GM12878 (cell line): ENCODE results near the gene AIP. TPM values are rescaled to one million over a fixed set of nuclear protein-coding genes. Genes with fewer than 3 reads are reported as not detected.

Source experiments
- ATAC-seq: fragments of 200-7000 bp; cut with Tn5 transposase; 3 replicates; pipeline ENCODE4 v1.9.1; 2020; ENCODE audit warnings: mild to moderate bottlenecking, moderate library complexity
- BruUV-seq: library from RNA; stranded (reverse); fragments of 400-500 nt; replicated peaks from 2 replicates; lab custom pipeline; 2021; lab: Mats Ljungman, UMichigan
- CTCF ChIA-PET: fragments of 300-600 bp; sonication (Branson Sonifier 250); formaldehyde crosslinking; extraction: SDS; loops from one replicate; lab custom pipeline; 2021; ENCODE audit warnings: inconsistent platforms; lab: Yijun Ruan, JAX
- POLR2A ChIA-PET: fragments of 350-600 bp; formaldehyde crosslinking; extraction: SDS; loops from one replicate; lab custom pipeline; 2021; ENCODE audit warnings: inconsistent platforms; lab: Charles Lee
- RAD21 ChIA-PET: fragments of 300-600 bp; sonication (Branson Sonifier 250); formaldehyde crosslinking; loops from one replicate; lab custom pipeline; 2023; ENCODE audit warnings: antibody characterized with exemption; ENCODE audit not compliant: unreplicated experiment; lab: Charles Lee
- SMC1A ChIA-PET: fragments of 300-600 bp; sonication (Branson Sonifier 250); formaldehyde crosslinking; loops from one replicate; lab custom pipeline; 2023; ENCODE audit not compliant: unreplicated experiment, uncharacterized antibody; lab: Charles Lee
- DNase-seq: peaks from one replicate; pipeline ENCODE4 v3.0.0-alpha.2; 2011; ENCODE audit warnings: low read depth, low spot score
- FAIRE-seq: peaks from 3 replicates; lab custom pipeline; 2011; peaks lifted over from hg19 to GRCh38; lab: Jason Lieb, UNC
- H2AFZ ChIP-seq: 2 replicates; pipeline ENCODE4 v1.6.0; 2011; ENCODE audit warnings: low read depth, low read length, control low read depth; ENCODE audit not compliant: control insufficient read depth
- H3K27ac ChIP-seq: 2 replicates; pipeline ENCODE4 v1.5.1; 2011; ENCODE audit warnings: control low read depth; ENCODE audit not compliant: control insufficient read depth, insufficient read depth
- H3K27me3 ChIP-seq, 2 experiments: replicated peaks in 1 of 2; 2 replicates each; pipeline versions ENCODE4 v1.6.0 to v1.6.1; 2011; ENCODE audit warnings: low read length in 1 of 2; ENCODE audit not compliant: control insufficient read depth in 2 of 2, insufficient read depth in 2 of 2
- H3K36me3 ChIP-seq, 2 experiments: 2 replicates each; pipeline ENCODE4 v1.5.1; 2011; ENCODE audit warnings: low read length in 1 of 2; ENCODE audit not compliant: control insufficient read depth in 2 of 2, insufficient read depth in 2 of 2
- H3K4me1 ChIP-seq: 2 replicates; pipeline ENCODE4 v1.6.1; 2011; ENCODE audit warnings: mild to moderate bottlenecking, low read length, moderate library complexity, mixed read lengths; ENCODE audit not compliant: control insufficient read depth, insufficient read depth
- H3K4me2 ChIP-seq: 2 replicates; pipeline ENCODE4 v1.6.0; 2011; ENCODE audit warnings: control low read depth; ENCODE audit not compliant: control insufficient read depth, insufficient read depth
- H3K4me3 ChIP-seq: fragments of 200-600 bp; sonication (generic); 2 replicates; pipeline ENCODE4 v1.5.1; 2016
- H3K79me2 ChIP-seq: 2 replicates; pipeline ENCODE4 v1.6.0; 2011; ENCODE audit warnings: low read length; ENCODE audit not compliant: control insufficient read depth, insufficient read depth
- H3K9ac ChIP-seq: 2 replicates; pipeline ENCODE4 v1.8.0; 2011; ENCODE audit warnings: low read length, control low read depth, mixed read lengths; ENCODE audit not compliant: control insufficient read depth, insufficient read depth
- H3K9me3 ChIP-seq: replicated peaks from 3 replicates; pipeline ENCODE4 v1.5.1; 2011; ENCODE audit warnings: mild to moderate bottlenecking, low read length; ENCODE audit not compliant: control insufficient read depth, insufficient read depth
- H4K20me1 ChIP-seq: 2 replicates; pipeline ENCODE4 v1.6.0; 2011; ENCODE audit not compliant: control insufficient read depth, insufficient read depth
- CBFB ChIP-seq: IDR thresholded peaks from 2 replicates; pipeline ENCODE4 v1.6.1; 2016; ENCODE audit warnings: antibody characterized with exemption, low read depth
- CREB1 ChIP-seq: IDR thresholded peaks from 2 replicates; pipeline ENCODE4 v1.6.1; 2012; ENCODE audit warnings: low read depth, mild to moderate bottlenecking, inconsistent platforms
- DPF2 ChIP-seq: fragments of 450-650 bp; IDR thresholded peaks from 2 replicates; pipeline ENCODE4 v1.6.1; 2017; ENCODE audit warnings: mild to moderate bottlenecking
- POLR2A ChIP-seq: IDR thresholded peaks from 2 replicates; pipeline ENCODE4 v1.6.1; 2011; ENCODE audit warnings: low read depth, mild to moderate bottlenecking, low read length
- RBBP5 ChIP-seq: fragments of 200-600 bp; sonication (generic); conservative IDR thresholded peaks from 2 replicates; pipeline ENCODE4 v1.6.1; 2016
- SMARCA5 ChIP-seq: fragments of 450-650 bp; IDR thresholded peaks from 2 replicates; pipeline ENCODE4 v1.6.1; 2017; ENCODE audit warnings: mild to moderate bottlenecking
- WRNIP1 ChIP-seq: IDR thresholded peaks from 2 replicates; pipeline ENCODE4 v1.6.1; 2011; ENCODE audit warnings: low read depth, low read length, improper control_type of control experiment, borderline replicate concordance
- WGBS: methylation state at CpG from one replicate; pipeline ENCODE4 v1.1.6; 2016; ENCODE audit warnings: low lambda C conversion rate; ENCODE audit not compliant: insufficient replicate concordance, insufficient coverage; ENCODE audit errors: missing lambda C conversion rate; 5-methylcytosine and 5-hydroxymethylcytosine counted together
- in situ Hi-C: fragments of 300-500 bp; cut with MboI; formaldehyde crosslinking; loops from 9 replicates; pipeline ENCODE4 v1.14.3; 2018; ENCODE audit warnings: mixed read lengths
- intact Hi-C: fragments of 100-400 bp; cut with micrococcal nuclease; formaldehyde crosslinking; loops from one replicate; pipeline ENCODE4 v1.14.2; 2022; ENCODE audit not compliant: unreplicated experiment
- polyA plus RNA-seq, 11 experiments: library from polyadenylated mRNA; depleted of rRNA in 4 of 11; unstranded in 6 of 11; stranded (reverse) in 5 of 11; fragments of >200 nt; fragmentation: Nextera tagmentation in 4 of 11; fragmentation: Illumina TruSeq in 1 of 11; extraction: Ambion mirVana in 4 of 11; extraction: Trizol in 1 of 11; gene quantifications; 1 replicate in 1 of 11; 2 replicates in 10 of 11; pipeline versions ENCODE4 v1.2.1 to v1.2.3, GENCODE V29; 2011 to 2016; ENCODE audit warnings: inconsistent platforms in 2 of 11, missing spikeins in 2 of 11, low read depth in 1 of 11
- total RNA-seq, 4 experiments: library from RNA; depleted of rRNA in 3 of 4; stranded (reverse); fragments of >200 nt in 3 of 4; fragmentation: Illumina TruSeq in 1 of 4; extraction: Trizol in 1 of 4; gene quantifications; 2 replicates each; pipeline versions ENCODE4 v1.2.1 to v1.2.3, GENCODE V29; 2013 to 2021
- TF ChIP-seq, protein P1 (sequence below): IDR thresholded peaks from 2 replicates; pipeline ENCODE4 v1.6.1; 2011; ENCODE audit warnings: borderline replicate concordance, low read depth, mild to moderate bottlenecking, moderate library complexity, mixed read lengths, low read length; ENCODE audit not compliant: insufficient read depth; ENCODE audit errors: extremely low read length

Gene AIP
- total and polyA plus RNA-seq, 10 of the 15 experiments (the other 5 are each of a cell fraction or from before 2014, with no cell fraction given): 12.6 to 164 (median 104) TPM

DNA sequence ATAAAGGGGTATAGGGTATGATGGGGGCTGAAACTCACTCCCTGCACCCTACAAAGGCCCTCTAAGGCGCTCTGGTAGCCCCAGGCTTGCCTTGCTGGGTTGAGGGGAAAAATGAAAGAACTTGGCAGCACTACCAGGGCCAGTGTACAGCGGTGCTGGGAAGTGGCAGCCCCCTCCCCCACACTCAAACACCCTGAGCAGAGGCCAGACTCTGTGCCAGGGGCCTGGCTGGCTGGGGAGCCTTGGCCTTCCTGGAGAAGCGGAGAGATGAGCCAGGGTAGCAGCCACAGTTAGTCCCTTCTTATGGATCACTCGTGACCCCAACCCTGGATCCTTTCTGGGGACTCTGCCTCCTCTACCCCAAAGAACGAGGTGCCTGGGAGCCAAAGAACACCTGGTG is 16.5 kb upstream of the AIP start (continued):
- no peak for TF ChIP-seq CREB1
- TF ChIP-seq RBBP5: no peak
- TF ChIP-seq DPF2: no peak
- TF ChIP-seq CBFB: no peak
- no peak for TF ChIP-seq WRNIP1

DNA sequence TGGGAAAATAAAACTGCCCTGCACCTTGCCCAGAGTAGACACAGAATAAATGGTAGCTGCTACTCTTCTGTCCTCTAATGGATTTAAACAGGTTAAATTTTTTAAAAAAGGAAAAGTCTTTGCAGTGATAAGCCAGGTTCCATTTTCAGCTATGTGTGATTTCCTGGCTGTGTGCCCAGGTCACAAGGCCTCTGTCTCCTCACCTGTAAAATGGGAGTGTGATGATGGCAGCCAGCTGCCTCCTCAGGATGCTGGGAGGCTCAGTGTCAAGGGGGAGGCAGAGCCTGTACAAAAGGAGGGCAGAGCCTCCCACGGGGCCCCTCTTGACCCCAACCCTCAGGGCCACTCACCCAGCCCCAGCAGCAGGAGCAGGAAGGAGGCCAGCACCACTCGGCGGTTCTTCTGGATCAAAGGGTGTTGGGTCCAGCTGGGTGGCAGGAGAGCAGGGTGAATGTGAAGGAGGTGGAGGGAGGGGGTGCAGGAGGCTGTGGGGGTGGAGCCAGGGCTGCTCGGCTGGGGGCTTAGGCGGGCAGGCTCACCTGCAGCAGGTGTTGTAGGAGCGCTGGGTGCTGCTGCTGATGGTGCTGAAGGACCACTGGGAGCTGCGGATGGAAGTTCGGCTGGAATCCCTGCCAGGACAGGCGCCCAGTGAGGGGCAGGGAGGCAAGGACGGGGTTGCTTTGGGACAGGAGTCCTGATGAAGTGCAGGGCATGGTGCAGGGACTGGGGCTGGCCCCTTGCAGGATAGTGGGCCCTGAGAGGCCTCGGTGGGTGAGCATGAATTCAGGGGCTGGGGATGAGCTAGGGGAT is 15.7 kb upstream of the AIP start:
- no peak for FAIRE-seq
- no peak overlapping the region for H3K4me3 ChIP-seq
- no peak for DNase-seq
- no peak for ATAC-seq
- 79% methylated on average over 8 of the region's 11 CpGs for WGBS
- POLR2A ChIA-PET: interaction anchor here (0.6 to 8.1 kb wide), 11 partner anchors 8 to 317 kb away, joined by 3 to 78 read pairs (median 7); partner anchors contain the start of genes AIP, PPP1CA, PTPRCAP and RAD9A
- H3K36me3 ChIP-seq: no peaks in the 10 kb centered on the region; a peak in 1 of 4 replicates
- in situ Hi-C loops: no loop called here
- BruUV-seq: TSS peak; percentile 50
- H3K4me1 ChIP-seq: peaks cover 37% of the 10 kb centered on the region
- H3K4me2 ChIP-seq: peak overlapping the region; percentile 98; the same call in 1 of the 2 replicates
- no peak overlapping the region for H2AFZ ChIP-seq
- RAD21 ChIA-PET: interaction anchor here (1.1 to 5.5 kb wide), 12 partner anchors 19 to 121 kb away, joined by 3 to 72 read pairs (median 7); partner anchors contain the start of genes AIP, CDK2AP2, PPP1CA and PTPRCAP
- H3K27ac ChIP-seq: no peak overlapping the region
- SMC1A ChIA-PET: interaction anchor here (1.2 to 5.2 kb wide), 4 partner anchors 18 to 116 kb away, joined by 4 to 46 read pairs (median 30); partner anchors contain the start of genes AIP, PPP1CA, PTPRCAP and TBC1D10C
- CTCF ChIA-PET: interaction anchor here (0.7 to 5.1 kb wide), 7 partner anchors 13 to 86 kb away, joined by 3 to 36 read pairs (median 4); partner anchors contain the start of genes PITPNM1 and PPP1CA
- H4K20me1 ChIP-seq: no peaks in the 10 kb centered on the region
- TF ChIP-seq POLR2A (peak; percentile 50), SMARCA5 (0 out of 2 replicates have a peak, but pooled peaks have one; percentile 38)
- TF ChIP-seq, protein P1, sequence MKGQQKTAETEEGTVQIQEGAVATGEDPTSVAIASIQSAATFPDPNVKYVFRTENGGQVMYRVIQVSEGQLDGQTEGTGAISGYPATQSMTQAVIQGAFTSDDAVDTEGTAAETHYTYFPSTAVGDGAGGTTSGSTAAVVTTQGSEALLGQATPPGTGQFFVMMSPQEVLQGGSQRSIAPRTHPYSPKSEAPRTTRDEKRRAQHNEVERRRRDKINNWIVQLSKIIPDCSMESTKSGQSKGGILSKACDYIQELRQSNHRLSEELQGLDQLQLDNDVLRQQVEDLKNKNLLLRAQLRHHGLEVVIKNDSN: no peak
- H3K9me3 ChIP-seq: no peaks in the 10 kb centered on the region
- H3K27me3 ChIP-seq: no peaks in the 10 kb centered on the region
- intact Hi-C loops: no loop called here
- H3K79me2 ChIP-seq: peaks cover 14% of the 10 kb centered on the region
- no peak overlapping the region for H3K9ac ChIP-seq
